C4-2B (cell line): ENCODE data around the gene TGM2.

Experiments
- CTCF ChIP-seq: fragments of 450-650 bp; conservative IDR thresholded peaks from 2 replicates; pipeline ENCODE4 v1.5.1; 2017; ENCODE audit warnings: mild to moderate bottlenecking
- ZFX ChIP-seq: fragments of 450-650 bp; IDR thresholded peaks from 2 replicates; pipeline ENCODE4 v1.6.1; 2017

- TF ChIP-seq CTCF (no peak), ZFX (no peak)
Observed at GRCh38 chr20:38167328-38167850, 2.3 kb upstream of the TGM2 start.
